ENCODE data around the gene ZNF566.

Gene ZNF566

DNA sequence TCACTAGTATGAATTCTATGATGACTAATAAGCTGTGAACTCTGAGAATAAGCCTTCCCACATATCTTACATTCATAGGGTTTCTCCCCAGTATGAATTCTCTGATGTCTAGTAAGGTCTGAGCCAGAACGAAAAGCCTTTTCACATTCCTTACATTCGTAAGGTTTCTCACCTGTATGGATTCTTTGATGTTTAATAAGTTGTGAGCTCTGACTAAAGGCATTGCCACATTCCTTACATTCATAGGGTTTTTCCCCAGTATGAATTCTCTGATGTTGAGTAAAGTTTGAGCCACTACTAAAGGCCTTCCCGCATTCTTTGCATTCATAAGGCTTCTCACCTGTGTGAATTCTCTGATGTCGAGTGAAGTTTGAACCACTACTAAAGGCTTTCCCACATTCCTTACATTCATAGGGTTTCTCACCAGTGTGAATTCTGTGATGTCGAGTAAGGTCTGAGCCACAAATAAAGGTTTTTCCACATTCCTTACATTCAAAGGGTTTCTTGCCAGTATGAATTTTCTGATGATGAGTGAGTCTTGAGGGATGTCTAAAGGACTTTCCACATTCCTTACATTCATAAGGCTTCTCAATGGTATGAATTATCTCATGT, 40.2 kb downstream of the ZNF566 start:
- no peak for DNase-seq (ENCODE audit: low read depth in 2 of 3, low spot score in 2 of 3)

DNA sequence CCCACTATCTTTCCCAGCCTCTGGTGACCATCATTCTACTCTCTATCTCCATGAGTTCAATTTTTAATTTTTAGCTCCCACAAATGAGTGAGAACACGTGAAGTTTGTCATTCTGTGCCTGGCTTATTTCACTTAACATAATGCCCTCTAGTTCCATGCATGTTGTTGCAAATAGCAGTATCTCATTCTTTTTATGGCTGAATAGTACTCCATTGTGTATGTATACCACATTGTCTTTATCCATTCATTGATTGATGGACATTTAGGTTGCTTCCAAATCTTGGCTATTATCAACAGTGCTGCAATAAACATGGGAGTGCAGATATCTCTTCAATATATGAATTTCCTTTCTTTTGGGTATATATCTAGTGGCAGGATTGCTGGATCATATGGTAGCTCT, 48.0 kb downstream of the ZNF566 start:
- no peak for DNase-seq (ENCODE audit: low read depth in 2 of 3, low spot score in 2 of 3)

DNA sequence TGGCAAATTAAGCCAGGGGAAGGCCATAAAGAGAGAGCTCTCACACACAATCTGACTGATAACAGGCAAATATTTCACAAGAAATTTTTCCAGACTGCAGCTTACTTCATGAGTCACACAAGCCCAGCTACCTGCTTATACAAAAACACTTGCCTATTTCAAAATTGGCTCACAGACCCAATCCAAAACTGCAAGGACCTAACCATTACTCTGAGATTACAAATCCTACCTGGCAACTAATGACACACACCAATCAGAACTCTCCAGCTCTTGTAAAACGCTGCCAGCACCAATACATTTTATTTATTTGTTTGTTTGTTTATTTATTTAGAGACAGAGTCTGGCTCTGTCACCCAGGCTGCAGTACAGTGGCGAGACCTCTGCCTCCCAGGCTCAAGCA, 52.8 kb downstream of the ZNF566 start:
- no peak for DNase-seq (ENCODE audit: low read depth in 2 of 3, low spot score in 2 of 3)

GRCh38 chr19:36423925-36424324, 65.4 kb downstream of the ZNF566 start:
- no peak for DNase-seq (ENCODE audit: low read depth in 2 of 3, low spot score in 2 of 3)

DNA sequence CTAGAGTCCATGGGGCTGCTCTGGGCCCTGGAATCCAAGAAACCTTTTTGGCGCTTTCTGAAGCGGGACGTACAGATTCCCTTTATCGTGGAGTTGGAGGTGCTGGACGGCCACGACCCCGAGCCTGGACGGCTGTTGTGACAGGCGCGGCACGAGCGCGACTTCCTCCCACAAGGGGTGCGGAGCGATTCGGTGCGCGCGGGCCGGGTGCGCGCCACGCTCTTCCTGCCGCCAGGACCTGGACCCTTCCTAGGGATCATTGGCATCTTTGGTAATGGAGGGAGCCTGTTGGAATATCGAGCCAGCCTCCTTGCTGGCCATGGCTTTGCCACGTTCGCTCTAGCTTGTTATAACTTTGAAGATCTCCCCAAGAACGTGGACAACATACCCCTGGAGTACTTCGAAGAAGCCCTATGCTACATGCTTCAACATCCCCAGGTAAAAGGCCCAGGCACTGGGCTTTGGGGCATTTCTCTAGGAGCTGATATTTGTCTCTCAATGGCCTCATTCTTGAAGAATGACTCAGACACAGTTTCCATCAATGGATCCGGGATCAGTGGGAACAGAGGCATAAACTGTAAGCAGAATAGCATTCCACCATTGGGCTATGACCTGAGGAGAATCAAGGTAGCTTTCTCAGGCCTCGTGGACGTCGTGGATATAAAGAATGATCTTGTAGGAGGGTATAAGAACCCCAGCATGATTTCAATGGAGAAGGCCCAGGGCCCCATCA, 67.4 kb downstream of the ZNF566 start:
- DNase-seq (ENCODE audit: low read depth in 2 of 3, low spot score in 2 of 3) = no peak

DNA sequence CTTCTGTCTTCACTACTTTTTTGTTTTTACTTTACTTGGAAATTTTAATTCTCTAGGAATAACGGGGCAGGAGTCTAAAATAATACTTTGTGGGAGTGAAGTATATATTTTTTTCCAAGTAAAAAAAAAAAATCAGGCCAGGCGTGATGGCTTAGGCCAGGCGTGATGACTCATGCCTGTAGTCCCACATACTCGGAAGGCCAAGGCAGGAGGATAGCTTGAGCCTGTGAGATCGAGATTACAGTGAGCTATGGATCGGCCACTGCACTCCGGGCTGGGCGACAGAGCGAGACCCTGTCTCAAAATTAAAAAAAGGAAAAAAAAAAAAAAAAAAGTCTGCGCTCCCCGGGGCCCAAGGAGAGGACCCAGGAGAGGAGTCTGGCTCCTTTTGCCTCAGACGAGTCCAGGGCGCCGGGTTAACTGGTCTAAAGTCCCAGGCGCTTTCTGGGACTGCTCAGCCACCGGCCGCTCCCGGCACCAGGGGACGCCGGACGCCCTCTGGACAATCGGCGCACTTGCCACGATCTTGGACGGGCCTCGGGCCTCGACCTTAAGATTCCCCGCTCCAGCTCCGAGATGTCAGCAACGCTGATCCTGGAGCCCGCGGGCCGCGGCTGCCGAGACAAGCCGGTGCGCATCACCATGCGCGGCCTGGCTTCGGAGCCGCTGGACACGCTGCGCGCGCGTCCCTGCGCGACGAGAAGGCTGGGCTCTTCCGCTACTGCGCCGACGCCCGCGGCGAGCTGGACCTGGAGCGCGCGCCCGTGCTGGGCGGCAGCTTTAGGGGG, 68.2 kb downstream of the ZNF566 start:
- no peak for DNase-seq (ENCODE audit: low read depth in 2 of 3, low spot score in 2 of 3)

GRCh38 chr19:36418287-36419001, 70.9 kb downstream of the ZNF566 start, which contains the start of gene ZFP82:
Gene ZFP82 (minus strand): TSS chr19:36418644. CDS start chr19:36409789, 8,855 bp downstream.
- DNase-seq (ENCODE audit: low read depth in 2 of 3, low spot score in 2 of 3) = peak; percentile 42 to 68 (median 49)

- DNase-seq (ENCODE audit: low read depth in 2 of 3, low spot score in 2 of 3) = no peak
These were observed 71.5 kb downstream of the ZNF566 start for GRCh38 chr19:36417752-36418286.

GRCh38 chr19:36409841-36410240, 79.5 kb downstream of the ZNF566 start:
- DNase-seq (ENCODE audit: low read depth in 2 of 3, low spot score in 2 of 3) = no peak

DNA sequence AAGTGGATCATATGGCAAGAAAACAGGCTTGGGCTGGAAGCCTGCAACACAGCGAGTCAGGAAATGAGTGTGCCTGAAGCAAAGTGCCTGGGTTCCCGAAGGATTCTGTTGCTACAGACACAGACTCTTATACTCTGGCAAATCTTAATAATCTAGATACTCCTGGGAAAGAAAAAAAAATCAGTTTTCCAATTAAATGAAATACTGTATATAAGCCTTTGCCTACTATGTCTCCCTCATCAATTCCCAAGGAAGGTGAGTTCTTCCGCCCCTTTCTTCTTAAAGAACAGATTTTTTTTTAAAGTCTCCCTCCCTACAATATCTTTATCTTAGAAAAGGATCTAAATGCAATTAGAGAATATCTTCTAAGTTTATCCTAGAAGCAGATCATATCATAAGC, 81.3 kb downstream of the ZNF566 start:
- DNase-seq (ENCODE audit: low read depth in 2 of 3, low spot score in 2 of 3) = no peak

DNA sequence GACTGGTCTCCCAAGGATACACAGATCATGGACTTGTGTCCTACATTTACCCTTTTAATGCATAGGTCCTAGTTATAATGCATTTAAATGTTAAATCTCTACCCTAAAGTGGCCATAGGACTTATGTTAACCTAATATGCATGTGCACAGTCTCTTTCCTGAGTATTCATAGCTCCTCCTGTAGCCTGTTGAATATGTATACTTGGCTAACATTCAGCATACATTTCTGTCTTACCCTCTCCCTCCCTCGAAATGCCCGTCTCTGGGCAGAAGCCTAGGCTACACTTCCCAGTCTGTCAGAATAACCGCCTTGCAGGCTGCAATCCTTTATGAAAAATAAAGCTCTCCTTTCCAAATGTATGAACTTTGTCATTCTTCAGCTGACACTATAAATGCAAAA, 84.9 kb downstream of the ZNF566 start:
- no peak for DNase-seq (ENCODE audit: low read depth in 2 of 3, low spot score in 2 of 3)

GRCh38 chr19:36401475-36401874, 87.9 kb downstream of the ZNF566 start:
- DNase-seq (ENCODE audit: low read depth in 2 of 3, low spot score in 2 of 3) = no peak

- no peak for DNase-seq (ENCODE audit: low read depth in 2 of 3, low spot score in 2 of 3)
These were observed 90.8 kb downstream of the ZNF566 start for GRCh38 chr19:36398571-36398970.

All from activated CD8-positive, alpha-beta memory T cell treated with anti-CD3 and anti-CD28 coated beads for 48 hours (primary cell).